H9 (cell line): Measurements from ENCODE around the gene CNNM2. TPM values are rescaled to one million over a fixed set of nuclear protein-coding genes. Genes with fewer than 3 reads are reported as not detected.
"Not testable (repeated sequence)": the region's sequence is repeated elsewhere in the genome, so short reads cannot be mapped to it uniquely, and the experiment has no call there.

Experiments used
- DNase-seq: peaks from one replicate; pipeline ENCODE4 v3.0.0-alpha.2; 2017
- H2AFZ ChIP-seq: one replicate; pipeline ENCODE4 v1.6.1; 2013; ENCODE audit warnings: mild to moderate bottlenecking, low read length, control low read depth, moderate library complexity
- H2AK5ac ChIP-seq: 2 replicates; pipeline ENCODE4 v1.6.1; 2013; ENCODE audit warnings: low read length, control low read depth, mixed read lengths; ENCODE audit not compliant: insufficient read length
- H2BK120ac ChIP-seq: one replicate; pipeline ENCODE4 v1.6.1; 2013; ENCODE audit warnings: low read depth, mild to moderate bottlenecking, low read length, control low read depth, inconsistent platforms; ENCODE audit not compliant: poor library complexity, severe bottlenecking
- H2BK12ac ChIP-seq: 2 replicates; pipeline ENCODE4 v1.6.1; 2013; ENCODE audit warnings: low read length, control low read depth, mixed read lengths, low read depth; ENCODE audit not compliant: insufficient read length
- H2BK15ac ChIP-seq: 2 replicates; pipeline ENCODE4 v1.6.1; 2013; ENCODE audit warnings: low read depth, low read length, control low read depth
- H2BK20ac ChIP-seq: one replicate; pipeline ENCODE4 v1.6.1; 2013; ENCODE audit warnings: low read depth, mild to moderate bottlenecking, low read length, control low read depth, inconsistent platforms; ENCODE audit not compliant: poor library complexity, severe bottlenecking
- H2BK5ac ChIP-seq: 2 replicates; pipeline ENCODE4 v1.6.1; 2013; ENCODE audit warnings: low read length, control low read depth, mixed read lengths; ENCODE audit not compliant: insufficient read length
- H3K14ac ChIP-seq: 2 replicates; pipeline ENCODE4 v1.6.1; 2013; ENCODE audit warnings: low read length, control low read depth; ENCODE audit not compliant: insufficient read depth
- H3K18ac ChIP-seq: 2 replicates; pipeline ENCODE4 v1.6.1; 2013; ENCODE audit warnings: low read depth, mild to moderate bottlenecking, mixed read lengths, low read length, control low read depth; ENCODE audit not compliant: insufficient read length
- H3K23ac ChIP-seq: 2 replicates; pipeline ENCODE4 v1.6.1; 2013; ENCODE audit warnings: low read length, control low read depth, mixed read lengths, low read depth; ENCODE audit not compliant: insufficient read length
- H3K23me2 ChIP-seq: 2 replicates; pipeline ENCODE4 v1.6.1; 2013; ENCODE audit warnings: low read depth, mild to moderate bottlenecking, mixed read lengths, low read length, control low read depth; ENCODE audit not compliant: insufficient read length, poor library complexity, severe bottlenecking
- H3K27ac ChIP-seq: 2 replicates; pipeline ENCODE4 v1.5.1; 2013; ENCODE audit warnings: low read length, control low read depth, mixed read lengths, low read depth; ENCODE audit not compliant: insufficient read length
- H3K27me3 ChIP-seq: 2 replicates; pipeline ENCODE4 v1.6.1; 2013; ENCODE audit warnings: low read length, control low read depth, inconsistent platforms; ENCODE audit not compliant: insufficient read depth
- H3K4ac ChIP-seq: 2 replicates; pipeline ENCODE4 v1.6.1; 2013; ENCODE audit warnings: low read depth, mild to moderate bottlenecking, control low read depth, inconsistent platforms, low read length, moderate library complexity
- H3K4me1 ChIP-seq: 2 replicates; pipeline ENCODE4 v1.6.1; 2013; ENCODE audit warnings: low read length, control low read depth, inconsistent platforms; ENCODE audit not compliant: insufficient read depth
- H3K4me2 ChIP-seq: 2 replicates; pipeline ENCODE4 v1.6.1; 2013; ENCODE audit warnings: low read length, control low read depth, mixed read lengths; ENCODE audit not compliant: insufficient read length, insufficient read depth
- H3K56ac ChIP-seq: 2 replicates; pipeline ENCODE4 v1.6.1; 2013; ENCODE audit warnings: low read depth, mild to moderate bottlenecking, mixed read lengths, low read length, control low read depth; ENCODE audit not compliant: insufficient read length
- H3K79me1 ChIP-seq: 2 replicates; pipeline ENCODE4 v1.6.1; 2013; ENCODE audit warnings: low read depth, mild to moderate bottlenecking, moderate library complexity, low read length, control low read depth, inconsistent platforms; ENCODE audit not compliant: insufficient read depth, poor library complexity, severe bottlenecking
- H3K79me2 ChIP-seq: 2 replicates; pipeline ENCODE4 v1.6.1; 2013; ENCODE audit warnings: low read length, control low read depth, inconsistent platforms; ENCODE audit not compliant: insufficient read depth
- H3K9ac ChIP-seq: 2 replicates; pipeline ENCODE4 v1.6.1; 2013; ENCODE audit warnings: low read length, control low read depth, mixed read lengths; ENCODE audit not compliant: insufficient read length; ENCODE audit errors: extremely low read depth
- H3K9me3 ChIP-seq: one replicate; pipeline ENCODE4 v1.6.1; 2013; ENCODE audit warnings: low read depth, low read length, inconsistent platforms; ENCODE audit not compliant: control insufficient read depth
- H3T11ph ChIP-seq: one replicate; pipeline ENCODE4 v1.6.1; 2013; ENCODE audit warnings: mild to moderate bottlenecking, low read length, control low read depth, inconsistent platforms
- H4K20me1 ChIP-seq: one replicate; pipeline ENCODE4 v1.6.1; 2013; ENCODE audit not compliant: control insufficient read depth, insufficient read length, insufficient read depth
- H4K5ac ChIP-seq: 2 replicates; pipeline ENCODE4 v1.6.1; 2013; ENCODE audit warnings: low read depth, mild to moderate bottlenecking, mixed read lengths, low read length, control low read depth; ENCODE audit not compliant: insufficient read length
- H4K8ac ChIP-seq: replicated peaks from 2 replicates; pipeline ENCODE4 v1.6.1; 2013; ENCODE audit warnings: low read length, control low read depth, mixed read lengths, low read depth; ENCODE audit not compliant: insufficient read length
- H4K91ac ChIP-seq: 2 replicates; pipeline ENCODE4 v1.6.1; 2013; ENCODE audit warnings: low read depth, mild to moderate bottlenecking, moderate library complexity, mixed read lengths, low read length, control low read depth; ENCODE audit not compliant: insufficient read length
- H3K27ac Mint-ChIP-seq, 3 experiments: 2 replicates in 2 of 3; 3 replicates in 1 of 3; pipeline ENCODE4 v1.8.0; 2020 to 2021; ENCODE audit warnings: mixed read lengths in 3 of 3, mild to moderate bottlenecking in 1 of 3, moderate library complexity in 1 of 3
- H3K27me3 Mint-ChIP-seq: 2 replicates; pipeline ENCODE4 v1.8.0; 2021; ENCODE audit warnings: low read depth, mild to moderate bottlenecking, moderate library complexity, mixed read lengths
- H3K36me3 Mint-ChIP-seq, 3 experiments: 2 replicates in 2 of 3; 3 replicates in 1 of 3; pipeline ENCODE4 v1.8.0; 2020 to 2021; ENCODE audit warnings: low read depth in 3 of 3, mixed read lengths in 3 of 3; ENCODE audit not compliant: insufficient read depth in 1 of 3
- H3K4me1 Mint-ChIP-seq, 2 experiments: 2 replicates each; pipeline ENCODE4 v1.8.0; 2020; ENCODE audit warnings: mixed read lengths in 2 of 2
- H3K4me3 Mint-ChIP-seq, 2 experiments: 2 replicates in 1 of 2; 3 replicates in 1 of 2; pipeline ENCODE4 v1.8.0; 2020 to 2021; ENCODE audit warnings: mild to moderate bottlenecking in 2 of 2, mixed read lengths in 2 of 2, moderate library complexity in 1 of 2
- H3K9me3 Mint-ChIP-seq, 2 experiments: 2 replicates in 1 of 2; 3 replicates in 1 of 2; pipeline ENCODE4 v1.8.0; 2020; ENCODE audit warnings: mild to moderate bottlenecking in 2 of 2, mixed read lengths in 2 of 2, moderate library complexity in 1 of 2
- WGBS: extraction: QIAGEN DNeasy Blood & Tissue Kit; methylation state at CpG from one replicate; pipeline ENCODE4 v1.1.7; 2013; ENCODE audit warnings: missing lambda C conversion rate, low lambda C conversion rate, mixed read lengths; ENCODE audit not compliant: insufficient read length; ENCODE audit errors: extremely low coverage; 5-methylcytosine and 5-hydroxymethylcytosine counted together
- total RNA-seq: library from RNA; stranded (reverse); gene quantifications from 2 replicates; pipeline ENCODE4 v1.2.1, GENCODE V29; 2021
- TF ChIP-seq, protein P1 (sequence below): fragments of 200-600 bp; sonication (generic); conservative IDR thresholded peaks from 3 replicates; pipeline ENCODE4 v1.8.0; 2021; ENCODE audit warnings: antibody characterized with exemption, mild to moderate bottlenecking

The CNNM2 gene
- total RNA-seq, 1 experiment from 2014 or later = 17.5 TPM

DNA sequence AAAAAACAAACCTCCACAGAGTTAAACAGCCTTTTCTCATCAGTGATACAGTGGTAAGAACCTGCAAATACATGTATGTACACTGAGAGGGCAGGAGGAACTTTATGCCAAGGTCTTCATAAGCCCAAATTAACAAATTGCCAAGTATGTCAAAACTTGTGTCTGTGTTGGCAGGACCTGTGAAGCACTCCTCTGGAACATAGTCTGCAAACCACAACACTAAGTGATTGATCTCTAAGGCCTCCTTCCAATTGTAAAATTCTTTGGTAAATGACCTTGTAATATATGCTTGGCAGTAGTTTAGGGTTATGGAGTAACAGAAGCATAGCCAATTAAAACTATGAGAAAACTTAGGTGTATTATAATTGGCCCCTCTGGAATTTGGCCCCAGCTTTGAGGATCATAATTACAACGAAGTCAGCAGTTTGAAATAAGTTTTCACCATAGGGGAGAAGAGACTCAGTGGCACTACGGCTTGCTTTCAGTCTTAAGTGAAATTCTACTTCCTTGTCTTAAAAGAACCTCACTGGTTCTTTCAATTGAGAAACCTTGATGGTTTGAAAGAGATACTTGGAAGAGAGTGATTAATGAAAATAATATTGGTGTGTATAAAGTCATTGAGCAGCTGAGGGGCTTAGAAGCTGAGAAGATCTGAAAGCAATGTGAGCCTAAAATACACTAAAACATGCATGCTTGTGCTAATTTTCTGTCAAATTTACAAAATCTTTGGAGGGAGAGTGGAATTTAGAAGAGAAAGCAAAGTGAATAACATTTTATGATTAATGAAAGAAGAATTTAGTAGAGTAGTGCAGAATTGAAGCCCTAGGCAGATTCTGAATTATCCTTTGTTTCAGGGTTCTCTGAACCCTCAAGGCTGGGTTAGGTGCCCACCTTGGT, 57.6 kb downstream of the CNNM2 start:
- Histone ChIP-seq H3K4me2 (no peak overlapping the region), H2BK5ac (no peak overlapping the region)
- WGBS = no CpG with 5 or more reads among the region's 2 CpGs

DNA sequence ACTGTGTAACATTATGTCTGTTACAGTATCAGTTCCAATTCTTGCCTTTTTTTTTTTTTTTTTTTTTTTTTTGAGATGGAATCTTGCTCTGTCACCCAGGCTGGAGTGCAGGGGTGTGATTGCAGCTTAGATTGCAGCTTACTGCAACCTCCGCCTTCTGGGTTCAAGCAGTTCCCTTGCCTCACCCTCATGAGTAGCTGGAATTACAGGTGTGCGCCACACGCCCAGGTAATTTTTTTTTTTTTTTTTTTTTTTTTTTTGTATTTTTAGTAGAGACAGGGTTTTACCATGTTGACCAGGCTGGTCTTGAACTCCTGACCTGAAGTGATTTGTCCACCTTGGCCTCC, 58.3 kb downstream of the CNNM2 start:
- H3K4me1 ChIP-seq, H3K23ac ChIP-seq, DNase-seq, H2BK5ac ChIP-seq, H3K36me3 Mint-ChIP-seq, H4K8ac ChIP-seq, H3K4me3 Mint-ChIP-seq, H3K27ac Mint-ChIP-seq, H3K18ac ChIP-seq, H3K23me2 ChIP-seq, H2AK5ac ChIP-seq, H3K79me2 ChIP-seq, H2BK20ac ChIP-seq, H2BK12ac ChIP-seq, H3K9ac ChIP-seq, H3K9me3 Mint-ChIP-seq, H2AFZ ChIP-seq, H3K4me1 Mint-ChIP-seq, H3K4ac ChIP-seq, H3T11ph ChIP-seq, H3K27ac ChIP-seq, H2BK120ac ChIP-seq, H3K56ac ChIP-seq, H3K79me1 ChIP-seq, H3K14ac ChIP-seq, H3K9me3 ChIP-seq, H4K20me1 ChIP-seq, H4K91ac ChIP-seq, H3K4me2 ChIP-seq, H4K5ac ChIP-seq, H3K27me3 Mint-ChIP-seq, H2BK15ac ChIP-seq, H3K27me3 ChIP-seq: not testable (repeated sequence)
- WGBS = no CpG with 5 or more reads among the region's 3 CpGs

More for the DNA sequence above, 57.6 kb downstream of the CNNM2 start:
- Histone ChIP-seq H3K9me3 (no peaks in the 10 kb centered on the region), H2BK20ac (no peak overlapping the region), H3K79me2 (no peaks in the 10 kb centered on the region), H4K20me1 (no peaks in the 10 kb centered on the region), H3K23me2 (no peaks in the 10 kb centered on the region), H3K4ac (no peak overlapping the region), H3T11ph (no peak overlapping the region), H2BK15ac (no peak overlapping the region), H3K4me1 (no peaks in the 10 kb centered on the region), H3K27me3 (no peaks in the 10 kb centered on the region), H4K5ac (no peak overlapping the region), H4K91ac (no peak overlapping the region), H2BK120ac (no peak overlapping the region), H3K14ac (no peak overlapping the region), H2AK5ac (no peak overlapping the region), H3K56ac (no peak overlapping the region), H3K27ac (no peak overlapping the region), H3K23ac (no peak overlapping the region), H3K9ac (no peak overlapping the region), H2AFZ (no peak overlapping the region), H4K8ac (no peak overlapping the region), H2BK12ac (no peak overlapping the region), H3K79me1 (no peaks in the 10 kb centered on the region), H3K18ac (no peak overlapping the region)
- TF ChIP-seq, protein P1, sequence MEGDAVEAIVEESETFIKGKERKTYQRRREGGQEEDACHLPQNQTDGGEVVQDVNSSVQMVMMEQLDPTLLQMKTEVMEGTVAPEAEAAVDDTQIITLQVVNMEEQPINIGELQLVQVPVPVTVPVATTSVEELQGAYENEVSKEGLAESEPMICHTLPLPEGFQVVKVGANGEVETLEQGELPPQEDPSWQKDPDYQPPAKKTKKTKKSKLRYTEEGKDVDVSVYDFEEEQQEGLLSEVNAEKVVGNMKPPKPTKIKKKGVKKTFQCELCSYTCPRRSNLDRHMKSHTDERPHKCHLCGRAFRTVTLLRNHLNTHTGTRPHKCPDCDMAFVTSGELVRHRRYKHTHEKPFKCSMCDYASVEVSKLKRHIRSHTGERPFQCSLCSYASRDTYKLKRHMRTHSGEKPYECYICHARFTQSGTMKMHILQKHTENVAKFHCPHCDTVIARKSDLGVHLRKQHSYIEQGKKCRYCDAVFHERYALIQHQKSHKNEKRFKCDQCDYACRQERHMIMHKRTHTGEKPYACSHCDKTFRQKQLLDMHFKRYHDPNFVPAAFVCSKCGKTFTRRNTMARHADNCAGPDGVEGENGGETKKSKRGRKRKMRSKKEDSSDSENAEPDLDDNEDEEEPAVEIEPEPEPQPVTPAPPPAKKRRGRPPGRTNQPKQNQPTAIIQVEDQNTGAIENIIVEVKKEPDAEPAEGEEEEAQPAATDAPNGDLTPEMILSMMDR = no peak
- Mint-ChIP-seq H3K4me1 (peaks cover 0 to 2% of the 10 kb centered on the region in 2 experiments; a peak in 2 of 4 replicates), H3K27me3 (no peaks in the 10 kb centered on the region), H3K4me3 (no peak overlapping the region), H3K9me3 (no peaks in the 10 kb centered on the region), H3K27ac (0 out of 7 replicates have a peak overlapping the region, but pooled peaks of 1 of the 3 experiments have one; percentile 1), H3K36me3 (no peaks in the 10 kb centered on the region)
- DNase-seq = no peak
